Muscle of arm (tissue), 12 donors: ENCODE measurements around the gene DDRGK1. TPM values are rescaled to one million over a fixed set of nuclear protein-coding genes. Genes with fewer than 3 reads are reported as not detected.
"Not testable (repeated sequence)": the region's sequence is repeated elsewhere in the genome, so short reads cannot be mapped to it uniquely, and the experiment has no call there.

Experiments used
- DNase-seq: peaks from one replicate; pipeline ENCODE4 v3.0.0-alpha.2; 2013
- polyA plus RNA-seq, 12 donors: library from polyadenylated mRNA; unstranded; fragments of 120-200 nt; gene quantifications; one replicate each; pipeline ENCODE4 v1.2.1, GENCODE V29; 2013; ENCODE audit not compliant: insufficient read length in 12 of 12

DDRGK1 gene
- polyA plus RNA-seq, 12 donors = 20.3 to 39.3 (median 26.8) TPM; not detected in 1

- DNase-seq = no peak
Observed at GRCh38 chr20:3192226-3193015, 12.1 kb downstream of the DDRGK1 start.

- no peak for DNase-seq
Observed at GRCh38 chr20:3190681-3191111, 13.8 kb downstream of the DDRGK1 start.

- no peak for DNase-seq
Observed at GRCh38 chr20:3189561-3190131, 14.8 kb downstream of the DDRGK1 start.

- no peak for DNase-seq
Observed at GRCh38 chr20:3188823-3189413, 15.6 kb downstream of the DDRGK1 start.

- DNase-seq = not testable (repeated sequence)
Observed at GRCh38 chr20:3187861-3188260, 16.6 kb downstream of the DDRGK1 start.

- DNase-seq = no peak
Observed at GRCh38 chr20:3183896-3184612, 20.4 kb downstream of the DDRGK1 start.

GRCh38 chr20:3182429-3182828 is 22.1 kb downstream of the DDRGK1 start:
- not testable (repeated sequence) for DNase-seq

GRCh38 chr20:3181270-3181669 is 23.2 kb downstream of the DDRGK1 start:
- no peak for DNase-seq

GRCh38 chr20:3180319-3180718 is 24.2 kb downstream of the DDRGK1 start:
- no peak for DNase-seq

- no peak for DNase-seq
Observed at GRCh38 chr20:3177746-3178485, 26.6 kb downstream of the DDRGK1 start.

- DNase-seq = no peak
Observed at GRCh38 chr20:3175270-3175669, 29.2 kb downstream of the DDRGK1 start.

GRCh38 chr20:3174442-3175261 is 29.8 kb downstream of the DDRGK1 start:
- no peak for DNase-seq

- DNase-seq = peak; percentile 87
Observed at GRCh38 chr20:3173610-3174441, 30.7 kb downstream of the DDRGK1 start.

- peak; percentile 79 for DNase-seq
Observed at GRCh38 chr20:3172933-3173609, 31.4 kb downstream of the DDRGK1 start, which contains the start of gene LZTS3. Gene LZTS3 (minus strand): TSS chr20:3173549. CDS start chr20:3167163, 6,386 bp downstream.

GRCh38 chr20:3172126-3172932 is 32.2 kb downstream of the DDRGK1 start:
- DNase-seq = no peak

GRCh38 chr20:3171391-3172125 is 32.9 kb downstream of the DDRGK1 start:
- DNase-seq = no peak

GRCh38 chr20:3168829-3169590 is 35.5 kb downstream of the DDRGK1 start:
- no peak for DNase-seq
